Sigmoid colon (tissue), 7 donors: ENCODE measurements around the gene VSTM4. TPM values are rescaled to one million over a fixed set of nuclear protein-coding genes. Genes with fewer than 3 reads are reported as not detected.

Experiments
- DNase-seq: peaks from one replicate; pipeline ENCODE4 v3.0.0-alpha.2; 2019
- H3K27ac ChIP-seq, 4 donors: fragments of 200-600 bp; sonication (generic); one replicate each; pipeline ENCODE4 v1.5.1; 2016 to 2019; ENCODE audit warnings: mild to moderate bottlenecking in 1 of 4
- H3K27me3 ChIP-seq, 3 donors: fragments of 200-600 bp; sonication (generic); one replicate each; pipeline ENCODE4 v1.5.1; 2019; ENCODE audit warnings: mild to moderate bottlenecking in 1 of 3
- H3K36me3 ChIP-seq, 4 donors: fragments of 200-600 bp; sonication (generic); one replicate each; pipeline ENCODE4 v1.5.1; 2016 to 2019
- H3K4me1 ChIP-seq, 4 donors: fragments of 200-600 bp; sonication (generic); one replicate each; pipeline ENCODE4 v1.5.1; 2017 to 2019
- H3K4me3 ChIP-seq, 4 donors: fragments of 200-600 bp; sonication (generic); one replicate each; pipeline ENCODE4 v1.5.1; 2017 to 2019; ENCODE audit warnings: mild to moderate bottlenecking in 2 of 4, moderate library complexity in 1 of 4
- H3K9me3 ChIP-seq, 4 donors: fragments of 200-600 bp in 3 of 4; sonication (generic) in 3 of 4; one replicate each; pipeline versions ENCODE4 v1.5.1 to v1.6.1; 2013 to 2019
- CTCF ChIP-seq, 4 experiments: fragments of 450-650 bp in 3 of 4; fragments of 200-600 bp in 1 of 4; IDR thresholded peaks; one replicate each; pipeline ENCODE4 v1.5.1; 2016 to 2019; ENCODE audit warnings: antibody characterized with exemption in 4 of 4, mild to moderate bottlenecking in 3 of 4, moderate library complexity in 2 of 4
- EP300 ChIP-seq, 4 donors: sonication (generic); formaldehyde crosslinking; IDR thresholded peaks; one replicate each; pipeline ENCODE4 v1.6.1; 2017; ENCODE audit warnings: antibody characterized with exemption in 4 of 4
- POLR2A ChIP-seq, 2 donors: fragments of 450-650 bp; IDR thresholded peaks; one replicate each; pipeline ENCODE4 v1.6.1; 2016; ENCODE audit warnings: antibody characterized with exemption in 2 of 2, mild to moderate bottlenecking in 2 of 2, moderate library complexity in 2 of 2
- POLR2AphosphoS5 ChIP-seq, 4 donors: sonication (generic); formaldehyde crosslinking; IDR thresholded peaks; one replicate each; pipeline ENCODE4 v1.6.1; 2017; ENCODE audit warnings: antibody characterized with exemption in 4 of 4
- WGBS, 2 donors: extraction: QIAGEN DNeasy Blood & Tissue Kit; methylation state at CpG; one replicate each; pipeline ENCODE4 v1.1.7; 2013; 5-methylcytosine and 5-hydroxymethylcytosine counted together
- intact Hi-C: fragments of 100-400 bp; cut with DNase I; formaldehyde crosslinking; loops from one replicate; pipeline ENCODE4 v1.15.1; 2023
- polyA plus RNA-seq, 3 donors: library from polyadenylated mRNA; stranded (reverse); fragments of 200-250 nt; gene quantifications; one replicate each; pipeline ENCODE4 v1.2.3, GENCODE V29; 2013
- total RNA-seq, 4 donors: library from RNA; depleted of rRNA; stranded (reverse); fragments of >200 nt; gene quantifications; one replicate each; pipeline ENCODE4 v1.1.0, GENCODE V29; 2016
- donor health status: healthy with polysubstance abuse.
- donor health status: Bipolar disorder and iron deficiency.
- donor health status: healthy.

Gene VSTM4
- total and polyA plus RNA-seq, 7 donors, result 0.23 to 13.3 (median 9.5) TPM

- no peak overlapping the region for H3K4me3 ChIP-seq
- no peaks in the 10 kb centered on the region for H3K27me3 ChIP-seq
- H3K27ac ChIP-seq, result no peak overlapping the region
- H3K9me3 ChIP-seq, result no peaks in the 10 kb centered on the region
- no peak for DNase-seq
- TF ChIP-seq POLR2AphosphoS5 (IDR thresholded peaks at IDR 0.05) (no peak), POLR2A (IDR thresholded peaks at IDR 0.05) (no peak), CTCF (IDR thresholded peaks at IDR 0.05) (no peak), EP300 (IDR thresholded peaks at IDR 0.05) (no peak)
- intact Hi-C loops, result loop anchor here (5.0 to 10.0 kb wide), 2 partner anchors 180 to 507 kb away; no protein-coding TSS in a partner anchor
- no peaks in the 10 kb centered on the region for H3K4me1 ChIP-seq
- WGBS, 2 donors, result 77 to 82% methylated on average over 5 of the region's 5 CpGs
- H3K36me3 ChIP-seq, result no peaks in the 10 kb centered on the region
Measured at GRCh38 chr10:49162063-49162462, 46.7 kb upstream of the VSTM4 start.

GRCh38 chr10:49161411-49161997 is 46.2 kb upstream of the VSTM4 start:
- no peak for DNase-seq
- WGBS, 2 donors, result 44 to 56% methylated on average over 8 of the region's 8 CpGs
- intact Hi-C loops, result loop anchor here (5.0 to 10.0 kb wide), 2 partner anchors 179 to 507 kb away; no protein-coding TSS in a partner anchor
- H3K9me3 ChIP-seq, result no peaks in the 10 kb centered on the region
- no peaks in the 10 kb centered on the region for H3K36me3 ChIP-seq
- H3K27ac ChIP-seq, result no peak overlapping the region
- no peak overlapping the region for H3K4me3 ChIP-seq
- H3K4me1 ChIP-seq, result no peaks in the 10 kb centered on the region
- TF ChIP-seq POLR2A (IDR thresholded peaks at IDR 0.05) (no peak), CTCF (IDR thresholded peaks at IDR 0.05) (no peak), POLR2AphosphoS5 (IDR thresholded peaks at IDR 0.05) (no peak), EP300 (IDR thresholded peaks at IDR 0.05) (no peak)
- H3K27me3 ChIP-seq, result no peaks in the 10 kb centered on the region

GRCh38 chr10:49160814-49161213 is 45.5 kb upstream of the VSTM4 start:
- intact Hi-C loops, result loop anchor here (5.0 to 10.0 kb wide), 2 partner anchors 179 to 506 kb away; no protein-coding TSS in a partner anchor
- Histone ChIP-seq H3K4me1 (no peaks in the 10 kb centered on the region), H3K9me3 (no peaks in the 10 kb centered on the region), H3K36me3 (no peaks in the 10 kb centered on the region), H3K27me3 (no peaks in the 10 kb centered on the region), H3K27ac (no peak overlapping the region), H3K4me3 (no peak overlapping the region)
- DNase-seq, result no peak
- 86 to 92% methylated on average over 5 of the region's 5 CpGs for WGBS, 2 donors
- TF ChIP-seq POLR2A (IDR thresholded peaks at IDR 0.05) (no peak), POLR2AphosphoS5 (IDR thresholded peaks at IDR 0.05) (no peak), CTCF (IDR thresholded peaks at IDR 0.05) (no peak), EP300 (IDR thresholded peaks at IDR 0.05) (no peak)

- no peak for DNase-seq
- Histone ChIP-seq H3K9me3 (no peaks in the 10 kb centered on the region), H3K27ac (no peak overlapping the region), H3K36me3 (no peaks in the 10 kb centered on the region), H3K4me1 (no peaks in the 10 kb centered on the region), H3K4me3 (no peak overlapping the region), H3K27me3 (no peaks in the 10 kb centered on the region)
- no peak for TF ChIP-seq EP300 (IDR thresholded peaks at IDR 0.05)
- no peak for TF ChIP-seq CTCF (IDR thresholded peaks at IDR 0.05)
- WGBS, 2 donors, result 74 to 91% methylated on average over 5 of the region's 5 CpGs
- intact Hi-C loops, result loop anchor here (5.0 to 10.0 kb wide), 2 partner anchors 178 to 505 kb away; no protein-coding TSS in a partner anchor
Measured at GRCh38 chr10:49160110-49160509, 44.8 kb upstream of the VSTM4 start.

- Histone ChIP-seq H3K4me1 (no peaks in the 10 kb centered on the region), H3K36me3 (no peaks in the 10 kb centered on the region), H3K27ac (no peak overlapping the region), H3K9me3 (no peaks in the 10 kb centered on the region), H3K27me3 (no peaks in the 10 kb centered on the region), H3K4me3 (no peak overlapping the region)
- no peak for TF ChIP-seq EP300 (IDR thresholded peaks at IDR 0.05)
- TF ChIP-seq CTCF (IDR thresholded peaks at IDR 0.05), result no peak
- TF ChIP-seq POLR2A (IDR thresholded peaks at IDR 0.05), result no peak
- no peak for TF ChIP-seq POLR2AphosphoS5 (IDR thresholded peaks at IDR 0.05)
- no peak for DNase-seq
- WGBS, 2 donors, result 8 to 52% methylated on average over 3 of the region's 3 CpGs
- intact Hi-C loops, result no loop called here
Measured at GRCh38 chr10:49158915-49159314, 43.6 kb upstream of the VSTM4 start.
